Testis (tissue), 2 donors: ENCODE measurements around the gene RPTN.

Source experiments
- CTCF ChIP-seq, 3 experiments: fragments of 450-650 bp in 2 of 3; fragments of 200-600 bp in 1 of 3; sonication (generic) in 1 of 3; IDR thresholded peaks; one replicate each; pipeline ENCODE4 v1.5.1; 2016 to 2019; ENCODE audit warnings: antibody characterized with exemption in 3 of 3, mild to moderate bottlenecking in 2 of 3, moderate library complexity in 1 of 3
- POLR2A ChIP-seq: fragments of 450-650 bp; IDR thresholded peaks from one replicate; pipeline ENCODE4 v1.6.1; 2017; ENCODE audit warnings: antibody characterized with exemption, mild to moderate bottlenecking, moderate library complexity

- TF ChIP-seq CTCF (IDR thresholded peaks at IDR 0.05) = no peak
- no peak for TF ChIP-seq POLR2A
Measured at GRCh38 chr1:152153996-152154395, 5.0 kb downstream of the RPTN start.
